ENCODE results near the gene SLC25A3. TPM values are rescaled to one million over a fixed set of nuclear protein-coding genes. Genes with fewer than 3 reads are reported as not detected.

SLC25A3 gene
- total and polyA plus RNA-seq, 2 of the 13 experiments (the other 11 are each of a cell fraction or from before 2014, with no cell fraction given), result 292 to 829 TPM

GRCh38 chr12:98593351-98594049, at the start of gene SLC25A3 (continued):
- TF ChIP-seq, protein P1, sequence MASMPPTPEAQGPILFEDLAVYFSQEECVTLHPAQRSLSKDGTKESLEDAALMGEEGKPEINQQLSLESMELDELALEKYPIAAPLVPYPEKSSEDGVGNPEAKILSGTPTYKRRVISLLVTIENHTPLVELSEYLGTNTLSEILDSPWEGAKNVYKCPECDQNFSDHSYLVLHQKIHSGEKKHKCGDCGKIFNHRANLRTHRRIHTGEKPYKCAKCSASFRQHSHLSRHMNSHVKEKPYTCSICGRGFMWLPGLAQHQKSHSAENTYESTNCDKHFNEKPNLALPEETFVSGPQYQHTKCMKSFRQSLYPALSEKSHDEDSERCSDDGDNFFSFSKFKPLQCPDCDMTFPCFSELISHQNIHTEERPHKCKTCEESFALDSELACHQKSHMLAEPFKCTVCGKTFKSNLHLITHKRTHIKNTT (CRISPR knock-in tag; IDR thresholded peaks at IDR 0.05), result no peak
- TF ChIP-seq, protein P2, sequence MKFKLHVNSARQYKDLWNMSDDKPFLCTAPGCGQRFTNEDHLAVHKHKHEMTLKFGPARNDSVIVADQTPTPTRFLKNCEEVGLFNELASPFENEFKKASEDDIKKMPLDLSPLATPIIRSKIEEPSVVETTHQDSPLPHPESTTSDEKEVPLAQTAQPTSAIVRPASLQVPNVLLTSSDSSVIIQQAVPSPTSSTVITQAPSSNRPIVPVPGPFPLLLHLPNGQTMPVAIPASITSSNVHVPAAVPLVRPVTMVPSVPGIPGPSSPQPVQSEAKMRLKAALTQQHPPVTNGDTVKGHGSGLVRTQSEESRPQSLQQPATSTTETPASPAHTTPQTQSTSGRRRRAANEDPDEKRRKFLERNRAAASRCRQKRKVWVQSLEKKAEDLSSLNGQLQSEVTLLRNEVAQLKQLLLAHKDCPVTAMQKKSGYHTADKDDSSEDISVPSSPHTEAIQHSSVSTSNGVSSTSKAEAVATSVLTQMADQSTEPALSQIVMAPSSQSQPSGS (CRISPR knock-in tag; IDR thresholded peaks at IDR 0.05), result peak; percentile 64
- TF ChIP-seq ZNF574 (CRISPR knock-in tag; IDR thresholded peaks at IDR 0.05), result peak; percentile 89
- TF ChIP-seq ZNF230 (CRISPR knock-in tag; IDR thresholded peaks at IDR 0.05), result peak; percentile 78; the same call in 1 of the 2 replicates
- TF ChIP-seq MTA1 (CRISPR knock-in tag; IDR thresholded peaks at IDR 0.05; ENCODE audit: borderline replicate concordance), result no peak
- TF ChIP-seq ZFAT (CRISPR knock-in tag; conservative IDR thresholded peaks at IDR 0.05), result no peak
- no peak for TF ChIP-seq SNAI1 (CRISPR knock-in tag; IDR thresholded peaks at IDR 0.05; ENCODE audit: borderline replicate concordance)
- peak; percentile 76 for TF ChIP-seq REPIN1 (CRISPR knock-in tag; IDR thresholded peaks at IDR 0.05; ENCODE audit: borderline replicate concordance, low read depth)
- no peak for TF ChIP-seq MAFG (CRISPR knock-in tag; IDR thresholded peaks at IDR 0.05)
- peak; percentile 93 for TF ChIP-seq GABPB1 (CRISPR knock-in tag; IDR thresholded peaks at IDR 0.05)
- no peak for TF ChIP-seq AFF4 (CRISPR knock-in tag; IDR thresholded peaks at IDR 0.05)
- no peak for TF ChIP-seq GLMP (CRISPR knock-in tag; IDR thresholded peaks at IDR 0.05; ENCODE audit: borderline replicate concordance)
- peak; percentile 85 for TF ChIP-seq ZNF563 (CRISPR knock-in tag; IDR thresholded peaks at IDR 0.05)
- TF ChIP-seq, protein P3, sequence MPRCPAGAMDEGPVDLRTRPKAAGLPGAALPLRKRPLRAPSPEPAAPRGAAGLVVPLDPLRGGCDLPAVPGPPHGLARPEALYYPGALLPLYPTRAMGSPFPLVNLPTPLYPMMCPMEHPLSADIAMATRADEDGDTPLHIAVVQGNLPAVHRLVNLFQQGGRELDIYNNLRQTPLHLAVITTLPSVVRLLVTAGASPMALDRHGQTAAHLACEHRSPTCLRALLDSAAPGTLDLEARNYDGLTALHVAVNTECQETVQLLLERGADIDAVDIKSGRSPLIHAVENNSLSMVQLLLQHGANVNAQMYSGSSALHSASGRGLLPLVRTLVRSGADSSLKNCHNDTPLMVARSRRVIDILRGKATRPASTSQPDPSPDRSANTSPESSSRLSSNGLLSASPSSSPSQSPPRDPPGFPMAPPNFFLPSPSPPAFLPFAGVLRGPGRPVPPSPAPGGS (CRISPR knock-in tag; IDR thresholded peaks at IDR 0.05), result no peak
- TF ChIP-seq ZNF546 (CRISPR knock-in tag; conservative IDR thresholded peaks at IDR 0.05), result no peak
- peak; percentile 89 for TF ChIP-seq YY1 (IDR thresholded peaks at IDR 0.05; ENCODE audit: insufficient read depth, insufficient replicate concordance, low read depth, low read length)
- peak; percentile 28; the same call in 1 of the 2 replicates for TF ChIP-seq ZNF441 (CRISPR knock-in tag; IDR thresholded peaks at IDR 0.05; ENCODE audit: borderline replicate concordance)

Data from HepG2 (cell line).